K562 (cell line): ENCODE results near the gene PMVK. TPM values are rescaled to one million over a fixed set of nuclear protein-coding genes. Genes with fewer than 3 reads are reported as not detected.

Experiments used
- CBFA2T2 ChIP-seq: fragments of 450-650 bp; conservative IDR thresholded peaks from 2 replicates; pipeline ENCODE4 v1.6.1; 2017; ENCODE audit warnings: mild to moderate bottlenecking
- CBX3 ChIP-seq, 2 experiments: IDR thresholded peaks; 1 replicate in 1 of 2; 2 replicates in 1 of 2; pipeline ENCODE4 v1.6.1; 2012; ENCODE audit warnings: inconsistent platforms in 2 of 2, low read length in 2 of 2, borderline replicate concordance in 1 of 2, control low read depth in 1 of 2
- CREB3 ChIP-seq: fragments of 450-650 bp; conservative IDR thresholded peaks from 2 replicates; pipeline ENCODE4 v1.6.1; 2016; ENCODE audit warnings: missing genetic modification characterization, low read depth, mild to moderate bottlenecking, missing compliant biosample characterization, moderate library complexity
- CTBP1 ChIP-seq: fragments of 450-650 bp; IDR thresholded peaks from 2 replicates; pipeline ENCODE4 v1.6.1; 2016; ENCODE audit warnings: borderline replicate concordance
- E2F5 ChIP-seq: sonication (generic); formaldehyde crosslinking; IDR thresholded peaks from 2 replicates; pipeline ENCODE4 v1.8.0; 2022; ENCODE audit warnings: mild to moderate bottlenecking, missing genetic modification reagents
- KDM1A ChIP-seq, 2 experiments: fragments of 450-650 bp; IDR thresholded peaks; 2 replicates each; pipeline ENCODE4 v1.6.1; 2016; ENCODE audit warnings: mild to moderate bottlenecking in 2 of 2
- MEF2A ChIP-seq: IDR thresholded peaks from 2 replicates; pipeline ENCODE4 v1.6.1; 2011; ENCODE audit warnings: low read depth, mild to moderate bottlenecking, low read length, moderate library complexity; ENCODE audit not compliant: control insufficient read depth
- NCOR1 ChIP-seq: fragments of 450-650 bp; IDR thresholded peaks from 2 replicates; pipeline ENCODE4 v1.6.1; 2016; ENCODE audit warnings: mild to moderate bottlenecking, moderate library complexity
- RBBP5 ChIP-seq: fragments of 200-600 bp; sonication (generic); IDR thresholded peaks from 2 replicates; pipeline ENCODE4 v1.6.1; 2012; ENCODE audit warnings: borderline replicate concordance, mild to moderate bottlenecking, low read length, control low read depth, inconsistent platforms; ENCODE audit not compliant: insufficient read depth, poor library complexity, severe bottlenecking
- RFX5 ChIP-seq: IDR thresholded peaks from 2 replicates; pipeline ENCODE4 v1.6.1; 2011; ENCODE audit warnings: low read depth, mild to moderate bottlenecking, improper control_type of control experiment, low read length
- SMARCA5 ChIP-seq: fragments of 450-650 bp; IDR thresholded peaks from 2 replicates; pipeline ENCODE4 v1.6.1; 2016
- SOX6 ChIP-seq: fragments of 450-650 bp; IDR thresholded peaks from 2 replicates; pipeline ENCODE4 v1.6.1; 2014; ENCODE audit warnings: mild to moderate bottlenecking
- TEAD1 ChIP-seq, 2 experiments: fragments of 450-650 bp in 1 of 2; sonication (generic) in 1 of 2; formaldehyde crosslinking; IDR thresholded peaks; 2 replicates each; pipeline versions ENCODE4 v1.4.0 to v1.8.0; 2020 to 2022; ENCODE audit warnings: mild to moderate bottlenecking in 2 of 2, missing genetic modification reagents in 1 of 2
- THRB ChIP-seq: fragments of 450-650 bp; formaldehyde crosslinking; conservative IDR thresholded peaks from 2 replicates; pipeline ENCODE4 v1.4.0; 2022; ENCODE audit warnings: mild to moderate bottlenecking, missing genetic modification characterization
- ZBTB1 ChIP-seq: sonication (generic); formaldehyde crosslinking; IDR thresholded peaks from 2 replicates; pipeline ENCODE4 v1.8.1; 2023; ENCODE audit warnings: missing genetic modification reagents, low read depth, mild to moderate bottlenecking, borderline replicate concordance
- ZBTB26 ChIP-seq: fragments of 450-650 bp; formaldehyde crosslinking; IDR thresholded peaks from 2 replicates; pipeline ENCODE4 v1.4.0; 2022; ENCODE audit warnings: missing genetic modification characterization
- ZBTB5 ChIP-seq: fragments of 450-650 bp; IDR thresholded peaks from 2 replicates; pipeline ENCODE4 v1.6.1; 2017; ENCODE audit warnings: antibody characterized with exemption
- ZNF282 ChIP-seq: sonication (generic); formaldehyde crosslinking; IDR thresholded peaks from 2 replicates; pipeline ENCODE4 v1.8.1; 2023; ENCODE audit warnings: missing genetic modification reagents
- ZNF324 ChIP-seq: fragments of 250-450 bp; sonication (Bioruptor Pico); IDR thresholded peaks from 2 replicates; pipeline ENCODE4 v1.4.0; 2020; ENCODE audit warnings: mild to moderate bottlenecking
- polyA plus RNA-seq, 8 experiments: library from polyadenylated mRNA; depleted of rRNA in 4 of 8; stranded (reverse) in 5 of 8; unstranded in 3 of 8; fragments of >200 nt; fragmentation: Nextera tagmentation in 2 of 8; fragmentation: Illumina TruSeq in 1 of 8; extraction: Ambion mirVana in 2 of 8; extraction: Trizol in 1 of 8; gene quantifications; 2 replicates each; pipeline versions ENCODE4 v1.2.1 to v1.2.3, GENCODE V29; 2011 to 2014; ENCODE audit warnings: inconsistent platforms in 1 of 8, missing spikeins in 1 of 8
- total RNA-seq, 7 experiments: library from RNA; depleted of rRNA in 6 of 7; stranded (reverse); fragments of >200 nt in 6 of 7; fragmentation: Illumina TruSeq in 2 of 7; extraction: Trizol in 2 of 7; gene quantifications; 2 replicates each; pipeline versions ENCODE4 v1.2.1 to v1.2.3, GENCODE V29; 2011 to 2021; ENCODE audit warnings: low replicate concordance in 1 of 7

PMVK gene
- total and polyA plus RNA-seq, 9 of the 15 experiments (the other 6 are each of a cell fraction or from before 2014, with no cell fraction given), result 1.1 to 15.3 (median 6.3) TPM

GRCh38 chr1:154883919-154884868 is 52.3 kb downstream of the PMVK start (continued):
- TF ChIP-seq THRB (CRISPR knock-in tag) (0 out of 2 replicates have a peak, but pooled peaks have one; percentile 69), CREB3 (peak; percentile 48; the same call in 1 of the 2 replicates), ZNF282 (CRISPR knock-in tag) (no peak), ZBTB1 (CRISPR knock-in tag) (no peak), ZBTB26 (peak; percentile 47; the same call in 1 of the 2 replicates), MEF2A (0 out of 2 replicates have a peak, but pooled peaks have one; percentile 43), CTBP1 (peak; percentile 63; the same call in 1 of the 2 replicates), RBBP5 (peak; percentile 47), KDM1A (IDR thresholded peaks at IDR 0.05) (peak; percentile 86 to 90), CBX3 (IDR thresholded peaks at IDR 0.05; ENCODE audit: borderline replicate concordance in 1 of 2, low read length in 2 of 2) (no peak), E2F5 (CRISPR knock-in tag) (no peak), NCOR1 (peak; percentile 80), SMARCA5 (peak; percentile 38; the same call in 1 of the 2 replicates), RFX5 (no peak), ZBTB5 (no peak), ZNF324 (CRISPR knock-in tag) (no peak), CBFA2T2 (peak; percentile 82), TEAD1 (CRISPR knock-in tag; IDR thresholded peaks at IDR 0.05) (peak in 1 of 2 experiments; percentile 54; a peak in 1 of 4 replicates), SOX6 (peak; percentile 71)
